ENCODE results near the gene ERBB2.
A peak's percentile ranks its signal among the peaks of the same experiment; 100 is the strongest.

ERBB2 gene

DNA sequence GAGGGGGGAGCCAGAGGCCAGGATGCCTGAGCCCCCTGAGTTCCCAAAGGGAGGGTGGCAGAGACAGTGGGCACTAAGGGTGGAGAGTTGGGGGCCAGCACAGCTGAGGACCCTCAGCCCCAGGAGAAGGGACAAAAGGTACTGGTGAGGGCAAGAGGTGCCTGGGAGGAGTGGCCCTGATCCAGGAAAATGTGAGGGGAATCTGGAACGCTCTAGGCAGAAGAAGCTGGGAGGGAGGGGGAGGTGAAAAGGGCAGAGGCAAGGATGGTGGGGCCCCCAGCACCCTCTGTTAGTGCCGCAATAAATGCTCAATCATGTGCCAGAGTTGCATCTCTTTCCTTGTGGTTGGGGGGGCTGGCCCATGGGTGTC lies 33.6 kb upstream of the ERBB2 start:
- no peak for DNase-seq

DNA sequence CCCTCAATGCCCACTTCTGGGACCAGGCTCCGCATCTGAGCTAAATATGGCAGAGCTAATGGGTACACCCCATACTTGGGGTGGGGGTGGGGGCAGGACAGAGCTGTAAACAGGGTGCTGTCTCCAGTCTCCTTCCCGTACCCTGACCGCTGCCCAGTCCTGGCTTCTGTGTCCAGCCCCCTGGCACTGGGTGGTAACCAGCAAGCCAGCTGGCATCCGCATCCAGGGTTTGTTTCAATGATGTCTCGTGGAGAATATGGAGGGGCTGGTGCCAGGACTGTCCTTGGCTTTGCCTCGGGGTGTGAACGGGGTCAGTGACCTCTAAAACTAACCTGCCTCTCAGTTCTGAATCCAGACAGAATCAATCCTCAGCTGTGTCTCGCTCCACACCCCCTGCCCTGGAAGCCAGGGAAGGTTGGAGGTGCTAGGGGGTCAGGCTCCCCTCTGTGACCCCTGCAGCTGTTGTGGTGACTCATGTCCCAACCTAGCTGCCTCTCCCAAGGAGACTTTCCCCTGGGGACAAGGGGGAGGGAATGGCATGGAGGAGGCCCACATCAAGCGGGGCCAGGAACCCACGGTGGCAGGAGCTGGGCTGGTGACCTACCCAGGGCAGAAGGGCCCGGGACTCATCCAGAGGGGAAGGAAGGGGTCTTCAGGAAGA lies 33.1 kb upstream of the ERBB2 start:
- DNase-seq: no peak

GRCh38 chr17:39667262-39667944 lies 32.5 kb upstream of the ERBB2 start:
- DNase-seq: no peak

GRCh38 chr17:39667945-39668924 lies 31.6 kb upstream of the ERBB2 start, which contains the start of gene PNMT:
Gene PNMT (plus strand): TSS chr17:39668453. CDS start chr17:39668476, 23 bp downstream.
- peak; percentile 51 for DNase-seq

DNA sequence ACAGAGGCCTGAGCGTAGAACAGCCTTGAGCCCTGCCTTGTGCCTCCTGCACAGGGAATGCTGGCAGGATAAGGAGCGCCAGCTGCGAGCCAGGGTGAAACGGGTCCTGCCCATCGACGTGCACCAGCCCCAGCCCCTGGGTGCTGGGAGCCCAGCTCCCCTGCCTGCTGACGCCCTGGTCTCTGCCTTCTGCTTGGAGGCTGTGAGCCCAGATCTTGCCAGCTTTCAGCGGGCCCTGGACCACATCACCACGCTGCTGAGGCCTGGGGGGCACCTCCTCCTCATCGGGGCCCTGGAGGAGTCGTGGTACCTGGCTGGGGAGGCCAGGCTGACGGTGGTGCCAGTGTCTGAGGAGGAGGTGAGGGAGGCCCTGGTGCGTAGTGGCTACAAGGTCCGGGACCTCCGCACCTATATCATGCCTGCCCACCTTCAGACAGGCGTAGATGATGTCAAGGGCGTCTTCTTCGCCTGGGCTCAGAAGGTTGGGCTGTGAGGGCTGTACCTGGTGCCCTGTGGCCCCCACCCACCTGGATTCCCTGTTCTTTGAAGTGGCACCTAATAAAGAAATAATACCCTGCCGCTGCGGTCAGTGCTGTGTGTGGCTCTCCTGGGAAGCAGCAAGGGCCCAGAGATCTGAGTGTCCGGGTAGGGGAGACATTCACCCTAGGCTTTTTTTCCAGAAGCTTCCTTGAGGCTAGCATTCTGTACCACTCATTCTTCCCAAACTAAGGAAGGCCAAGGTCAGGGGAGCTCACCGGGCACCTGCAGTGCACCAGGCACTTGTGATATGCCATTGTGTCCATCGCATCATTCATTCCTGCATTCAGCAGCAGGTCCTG lies 29.7 kb upstream of the ERBB2 start:
- no peak for DNase-seq

DNA sequence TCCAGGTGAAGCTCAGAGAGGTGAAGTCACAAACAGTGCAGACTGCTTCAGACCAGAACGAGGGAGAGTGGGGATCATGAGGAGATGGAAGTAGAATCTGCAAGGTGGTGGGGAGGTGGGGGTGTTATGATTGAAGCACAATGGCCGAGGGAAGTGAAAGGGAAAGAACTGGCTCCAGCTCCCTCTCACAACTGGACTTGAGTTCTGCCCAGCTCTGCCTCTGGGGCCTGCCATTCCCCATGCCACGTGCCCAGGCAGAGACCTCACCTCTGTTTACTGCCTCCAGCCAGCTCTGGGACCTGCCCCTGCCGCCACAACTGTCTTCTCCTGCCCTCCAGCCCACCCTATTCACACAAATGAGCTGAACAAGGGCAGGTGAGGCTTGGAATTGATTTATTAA lies 29.1 kb upstream of the ERBB2 start:
- DNase-seq: no peak

GRCh38 chr17:39671651-39672521 lies 28.0 kb upstream of the ERBB2 start:
- peak; percentile 21 for DNase-seq

DNA sequence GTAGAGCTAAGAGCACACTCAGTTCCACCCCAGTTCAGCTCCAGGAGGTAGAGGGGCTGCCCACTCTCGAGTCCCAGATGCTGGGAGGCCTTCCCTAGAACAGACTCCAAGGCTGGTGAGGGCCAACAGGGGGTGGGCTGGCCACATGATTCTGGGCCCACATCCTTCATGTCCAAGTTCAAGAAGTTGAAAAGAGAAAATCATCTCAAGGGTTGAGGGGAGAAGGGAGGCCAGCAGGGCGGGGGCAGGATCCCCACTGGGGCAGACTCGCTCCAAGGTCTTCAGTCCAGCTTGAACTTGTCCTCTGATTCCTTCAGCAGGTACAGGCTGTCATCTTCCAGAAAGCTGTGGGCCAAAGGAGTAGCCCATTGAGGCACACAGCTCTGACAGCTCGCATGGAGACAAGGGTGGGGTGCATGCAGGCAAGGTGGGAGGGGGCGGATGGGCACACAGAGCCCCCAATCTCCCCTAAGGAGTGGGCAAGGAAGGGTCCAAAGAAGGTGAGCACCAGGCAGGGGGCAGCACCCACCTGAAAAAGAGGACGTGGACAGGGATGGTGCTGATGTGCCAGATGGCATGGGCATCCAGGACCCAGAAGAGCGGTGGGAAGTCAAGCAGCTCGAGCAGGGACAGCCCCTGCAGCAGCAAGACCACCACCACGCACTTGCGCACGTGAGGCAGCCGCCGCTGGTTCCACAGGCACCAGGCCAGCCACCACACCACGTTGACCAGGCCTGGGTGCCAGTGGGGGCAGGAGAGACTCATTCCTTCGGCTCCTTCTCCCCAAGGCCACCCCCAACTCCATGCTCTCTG lies 27.1 kb upstream of the ERBB2 start:
- DNase-seq: no peak

GRCh38 chr17:39673335-39674081 lies 26.4 kb upstream of the ERBB2 start:
- DNase-seq: no peak

DNA sequence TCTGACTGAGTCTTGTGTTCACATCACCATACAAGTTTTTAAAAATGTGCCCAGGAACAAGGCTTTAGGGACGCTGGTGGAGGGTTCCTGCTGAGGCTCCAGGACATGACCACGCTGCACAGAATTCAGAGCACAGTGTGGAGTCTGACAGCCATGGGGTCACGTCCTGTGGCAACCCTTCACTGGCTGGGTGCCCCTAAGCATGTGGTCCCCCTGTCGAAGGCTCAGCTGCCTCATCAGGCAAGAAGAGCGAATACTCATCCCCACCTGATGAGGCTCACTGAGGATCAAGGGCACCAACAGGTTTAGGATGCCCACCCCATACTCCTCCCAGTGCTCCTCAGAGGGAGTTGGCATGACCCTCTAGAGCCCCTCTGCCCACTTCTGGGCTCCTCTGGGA lies 25.7 kb upstream of the ERBB2 start:
- no peak for DNase-seq

- no peak for DNase-seq
Observed at GRCh38 chr17:39674702-39675389, 25.0 kb upstream of the ERBB2 start.

- no peak for DNase-seq
Observed at GRCh38 chr17:39675390-39676082, 24.3 kb upstream of the ERBB2 start.

- no peak for DNase-seq
Observed at GRCh38 chr17:39676198-39676819, 23.6 kb upstream of the ERBB2 start.

- DNase-seq: no peak
Observed at GRCh38 chr17:39677072-39677471, 22.8 kb upstream of the ERBB2 start.

DNA sequence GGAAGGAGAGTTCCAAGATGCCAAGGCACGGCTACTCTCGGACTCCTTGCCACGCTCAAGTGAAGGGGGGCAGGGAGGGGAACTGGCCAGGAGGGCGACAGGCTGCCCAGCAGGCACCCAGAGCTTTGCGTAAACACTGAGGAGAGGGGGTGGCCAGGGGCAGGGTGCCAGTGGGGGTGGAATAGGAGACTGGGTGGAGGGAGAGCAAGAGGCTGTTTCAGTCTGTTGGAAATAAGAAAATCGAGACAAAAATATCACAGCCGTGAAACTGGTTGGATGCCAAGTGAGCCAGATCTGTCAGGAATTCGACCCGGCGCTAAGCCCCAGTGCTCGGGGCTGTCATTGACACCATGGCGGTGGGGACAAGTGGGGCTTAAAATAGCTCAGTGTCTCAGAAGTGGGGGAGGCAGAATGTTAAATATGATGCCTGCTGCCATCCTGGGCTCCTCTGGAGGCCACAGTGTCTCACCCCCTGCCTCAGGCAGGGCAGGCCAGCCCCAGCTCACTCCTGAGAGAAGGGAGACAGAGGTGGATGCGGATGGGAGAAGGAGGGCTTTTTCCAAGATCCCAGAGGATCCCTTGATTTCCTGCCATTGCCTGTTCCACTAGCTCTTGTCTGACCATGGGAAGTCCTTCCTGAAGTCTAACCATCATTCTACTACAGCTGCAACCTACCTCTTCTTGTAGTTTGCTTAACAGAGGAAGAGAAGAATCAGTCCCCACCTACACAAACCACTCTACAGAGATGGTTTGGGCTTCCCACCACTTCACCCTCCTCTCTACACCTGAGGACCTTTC lies 22.1 kb upstream of the ERBB2 start:
- DNase-seq: no peak

DNA sequence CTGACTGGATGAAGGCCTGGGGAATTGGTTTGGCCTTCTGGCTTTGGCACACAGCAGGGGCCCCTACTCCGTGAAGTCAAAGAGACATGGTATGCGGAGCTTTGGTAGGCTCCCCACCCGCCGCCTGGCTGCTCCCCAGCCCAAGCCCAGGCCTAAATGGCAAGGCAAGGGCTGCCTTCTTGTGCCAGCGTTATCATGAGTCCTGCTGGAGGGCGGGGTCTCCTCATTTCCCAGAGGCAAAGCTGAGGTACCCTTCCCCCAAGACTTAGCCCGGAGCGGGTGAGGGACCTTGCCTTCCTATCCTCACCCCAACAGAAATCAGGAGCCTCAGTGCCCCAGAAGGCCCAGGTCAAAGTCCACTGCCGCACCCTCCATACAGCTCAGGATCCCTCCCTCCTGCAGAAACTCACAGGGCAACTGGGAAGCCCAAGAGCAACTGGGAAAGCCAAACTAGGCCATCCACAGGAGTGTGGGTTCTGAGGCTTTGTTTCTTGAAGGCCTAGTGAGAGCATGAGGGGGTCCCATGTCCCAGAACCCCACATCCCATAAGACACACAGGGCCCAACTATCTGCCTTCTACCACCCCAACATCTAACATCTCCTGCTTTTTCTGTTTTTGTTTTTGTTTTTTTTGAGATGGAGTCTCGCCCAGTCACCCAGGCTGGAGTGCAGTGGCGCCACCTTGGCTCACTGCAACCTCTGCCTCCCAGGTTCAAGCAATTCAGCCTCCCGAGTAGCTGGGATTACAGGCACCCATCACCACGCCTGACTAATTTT lies 21.3 kb upstream of the ERBB2 start:
- DNase-seq: no peak

Measured in fibroblast of upper back skin (primary cell).